Adrenal gland (tissue), 12 donors: ENCODE data around the gene ABCC11. TPM values are rescaled to one million over a fixed set of nuclear protein-coding genes. Genes with fewer than 3 reads are reported as not detected.
"Not testable (repeated sequence)": the region's sequence is repeated elsewhere in the genome, so short reads cannot be mapped to it uniquely, and the experiment has no call there.

Experiments used
- DNase-seq, 7 donors: peaks; one replicate each; pipeline ENCODE4 v3.0.0-alpha.2; 2019 to 2020
- H3K27ac ChIP-seq, 5 donors: fragments of 200-600 bp; sonication (generic) in 4 of 5; 1 replicate in 3 of 5; 2 replicates in 2 of 5; pipeline versions ENCODE4 v1.5.1 to v1.8.0; 2016 to 2020; ENCODE audit warnings: mild to moderate bottlenecking in 1 of 5
- H3K27me3 ChIP-seq: fragments of 200-600 bp; 2 replicates; pipeline ENCODE4 v1.8.0; 2021
- H3K36me3 ChIP-seq, 2 donors: fragments of 200-600 bp; replicated peaks in 1 of 2; 1 replicate in 1 of 2; 2 replicates in 1 of 2; pipeline versions ENCODE4 v1.5.1 to v1.8.0; 2018 to 2022
- H3K4me1 ChIP-seq, 2 donors: fragments of 200-600 bp; replicated peaks in 1 of 2; 1 replicate in 1 of 2; 2 replicates in 1 of 2; pipeline versions ENCODE4 v1.5.1 to v1.8.0; 2018 to 2021
- H3K4me3 ChIP-seq, 4 donors: fragments of 200-600 bp; sonication (generic) in 3 of 4; one replicate each; pipeline ENCODE4 v1.5.1; 2016 to 2018
- H3K9me3 ChIP-seq, 3 donors: fragments of 200-600 bp; sonication (generic) in 1 of 3; replicated peaks in 1 of 3; 1 replicate in 2 of 3; 2 replicates in 1 of 3; pipeline versions ENCODE4 v1.5.1 to v1.8.0; 2016 to 2021
- POLR2A ChIP-seq, 2 donors: fragments of 450-650 bp; IDR thresholded peaks; one replicate each; pipeline ENCODE4 v1.6.1; 2017; ENCODE audit warnings: antibody characterized with exemption in 2 of 2, mild to moderate bottlenecking in 2 of 2, moderate library complexity in 1 of 2
- WGBS, 4 donors: extraction: QIAGEN DNeasy Blood & Tissue Kit in 2 of 4; methylation state at CpG; one replicate each; pipeline versions ENCODE4 v1.1.5 to v1.1.7; 2013 to 2017; 5-methylcytosine and 5-hydroxymethylcytosine counted together
- intact Hi-C, 2 donors: fragments of 100-400 bp; cut with DNase I; formaldehyde crosslinking; loops; one replicate each; pipeline versions ENCODE4 v1.14.1 to v1.15.0; 2022 to 2023
- polyA plus RNA-seq, 3 donors: library from polyadenylated mRNA; stranded (reverse); fragments of 200-250 nt in 2 of 3; fragments of 350-450 nt in 1 of 3; fragmentation: Illumina TruSeq in 1 of 3; extraction: RNeasy Lipid Tissue Mini Kit (QIAGEN cat#74804) in 1 of 3; gene quantifications; one replicate each; pipeline ENCODE4 v1.2.3, GENCODE V29; 2013 to 2014
- total RNA-seq, 9 donors: library from RNA; depleted of rRNA in 4 of 9; stranded (reverse); fragments of >200 nt in 4 of 9; fragments of 120-200 nt in 1 of 9; fragmentation: NEBNext Ultra II Directional in 1 of 9; extraction: Animal tissue kit (Norgen Biotek cat#: 25700) in 1 of 9; gene quantifications; one replicate each; pipeline versions ENCODE4 v1.1.0 to v1.2.4, GENCODE V29; 2013 to 2023
- TF ChIP-seq, protein P1 (sequence below), 6 experiments: fragments of 450-650 bp in 4 of 6; fragments of 200-600 bp in 2 of 6; sonication (generic) in 1 of 6; IDR thresholded peaks; 1 replicate in 5 of 6; 2 replicates in 1 of 6; pipeline versions ENCODE4 v1.5.1 to v1.8.0; 2016 to 2021; ENCODE audit warnings: antibody characterized with exemption in 6 of 6, mild to moderate bottlenecking in 2 of 6, moderate library complexity in 1 of 6
- donor health status: healthy with polysubstance abuse.
- donor health status: Bipolar disorder and iron deficiency.
- donor health status: DM: yes; HTN: yes; CAD: no.
- donor health status: DM: no; HTN: no; CAD: no.
- donor health status: DM: no; HTN: no; CAD: no.
- donor health status: DM: yes; HTN: yes; CAD: no.

The ABCC11 gene
- total and polyA plus RNA-seq, 12 donors: 0.17 to 0.74 (median 0.27) TPM; not detected in 3

GRCh38 chr16:48244080-48244862 is 3.1 kb downstream of the ABCC11 start, which contains the start of gene LONP2:
Gene LONP2, plus strand, starts transcription at chr16:48244300. Its CDS starts 89 bp downstream, at chr16:48244389.
- Histone ChIP-seq H3K36me3 (no peaks in the 10 kb centered on the region), H3K27me3 (no peaks in the 10 kb centered on the region), H3K27ac (peak within 1 kb of the TSS; percentile 81 to 95 (median 88)), H3K4me3 (peak within 1 kb of the TSS; percentile 62 to 94 (median 86)), H3K4me1 (peaks cover 26 to 34% of the 10 kb centered on the region in 2 donors), H3K9me3 (no peaks in the 10 kb centered on the region)
- TF ChIP-seq POLR2A (IDR thresholded peaks at IDR 0.05): peak in 1 of 2 donors; percentile 64
- TF ChIP-seq, protein P1, sequence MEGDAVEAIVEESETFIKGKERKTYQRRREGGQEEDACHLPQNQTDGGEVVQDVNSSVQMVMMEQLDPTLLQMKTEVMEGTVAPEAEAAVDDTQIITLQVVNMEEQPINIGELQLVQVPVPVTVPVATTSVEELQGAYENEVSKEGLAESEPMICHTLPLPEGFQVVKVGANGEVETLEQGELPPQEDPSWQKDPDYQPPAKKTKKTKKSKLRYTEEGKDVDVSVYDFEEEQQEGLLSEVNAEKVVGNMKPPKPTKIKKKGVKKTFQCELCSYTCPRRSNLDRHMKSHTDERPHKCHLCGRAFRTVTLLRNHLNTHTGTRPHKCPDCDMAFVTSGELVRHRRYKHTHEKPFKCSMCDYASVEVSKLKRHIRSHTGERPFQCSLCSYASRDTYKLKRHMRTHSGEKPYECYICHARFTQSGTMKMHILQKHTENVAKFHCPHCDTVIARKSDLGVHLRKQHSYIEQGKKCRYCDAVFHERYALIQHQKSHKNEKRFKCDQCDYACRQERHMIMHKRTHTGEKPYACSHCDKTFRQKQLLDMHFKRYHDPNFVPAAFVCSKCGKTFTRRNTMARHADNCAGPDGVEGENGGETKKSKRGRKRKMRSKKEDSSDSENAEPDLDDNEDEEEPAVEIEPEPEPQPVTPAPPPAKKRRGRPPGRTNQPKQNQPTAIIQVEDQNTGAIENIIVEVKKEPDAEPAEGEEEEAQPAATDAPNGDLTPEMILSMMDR (IDR thresholded peaks at IDR 0.05): no peak
- WGBS, 4 donors: 0% methylated on average over 21 to 63 of the region's 63 CpGs
- intact Hi-C loops: no loop called here
- DNase-seq: peak; percentile 88 to 95 (median 91)

DNA sequence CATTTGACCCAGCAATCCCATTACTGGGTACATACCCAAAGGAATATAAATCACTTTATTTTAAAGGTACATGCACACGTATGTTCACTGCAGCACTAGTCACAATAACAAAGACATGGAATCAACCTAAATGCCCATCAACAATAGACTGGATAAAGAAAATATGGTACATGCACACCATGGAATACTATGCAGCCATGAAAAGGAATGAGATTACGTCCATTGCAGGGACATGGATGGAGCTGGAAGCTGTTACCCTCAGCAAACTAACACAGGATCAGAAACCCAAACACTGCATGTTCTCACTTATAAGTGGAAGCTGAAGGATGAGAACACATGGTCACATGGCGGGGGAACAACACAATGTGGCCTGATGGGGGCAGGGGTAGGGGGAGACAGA is 7.2 kb downstream of the ABCC11 start:
- WGBS, 4 donors: 88 to 95% (median 91%) methylated on average over 3 of the region's 3 CpGs
- intact Hi-C loops: not testable (repeated sequence)

GRCh38 chr16:48236286-48236685 is 11.1 kb downstream of the ABCC11 start:
- TF ChIP-seq POLR2A (IDR thresholded peaks at IDR 0.05): no peak
- TF ChIP-seq, protein P1 (IDR thresholded peaks at IDR 0.05): no peak
- H3K9me3 ChIP-seq: no peaks in the 10 kb centered on the region
- intact Hi-C loops: loop anchor here in 1 of 2 donors (10.0 kb wide), 2 partner anchors 309 to 389 kb away; no protein-coding TSS in a partner anchor

More for the DNA sequence above, 7.2 kb downstream of the ABCC11 start:
- DNase-seq, H3K27ac ChIP-seq, H3K4me3 ChIP-seq, H3K27me3 ChIP-seq, H3K36me3 ChIP-seq, H3K4me1 ChIP-seq, H3K9me3 ChIP-seq: not testable (repeated sequence)

DNA sequence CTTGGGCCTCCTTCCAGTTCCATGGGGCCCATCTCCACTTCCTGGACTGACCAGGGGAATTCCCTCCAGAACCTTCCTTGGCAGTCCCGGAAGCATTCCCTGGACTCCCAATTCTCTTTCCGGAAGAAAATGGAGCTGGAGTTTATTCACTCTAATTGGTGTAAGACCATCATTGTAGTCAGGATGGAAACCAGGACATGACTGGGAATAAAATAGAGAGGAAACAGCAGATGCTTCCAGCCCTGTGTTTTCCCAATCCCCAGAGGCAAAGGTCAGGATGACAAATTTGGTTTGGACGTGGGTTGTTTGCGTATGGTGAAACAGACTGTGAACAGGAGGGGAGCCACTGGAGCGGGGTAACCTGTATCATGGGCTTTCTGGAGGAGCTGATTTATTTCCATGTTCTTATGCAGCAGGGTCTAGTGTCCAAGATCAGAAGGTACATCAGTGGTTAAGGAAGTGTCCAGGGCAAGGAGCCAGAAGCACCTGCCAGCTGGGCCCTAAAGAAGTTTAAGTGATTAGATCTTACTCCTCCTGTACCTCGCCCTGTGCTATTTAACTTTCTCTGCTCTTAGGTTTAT is 11.7 kb downstream of the ABCC11 start:
- Histone ChIP-seq H3K4me1 (no peaks in the 10 kb centered on the region), H3K9me3 (no peaks in the 10 kb centered on the region), H3K36me3 (no peaks in the 10 kb centered on the region), H3K27me3 (no peaks in the 10 kb centered on the region), H3K27ac (no peak overlapping the region), H3K4me3 (no peak overlapping the region)
- no peak for TF ChIP-seq POLR2A (IDR thresholded peaks at IDR 0.05)
- TF ChIP-seq, protein P1 (IDR thresholded peaks at IDR 0.05): no peak
- intact Hi-C loops: loop anchor here in 1 of 2 donors (10.0 kb wide), 2 partner anchors 309 to 389 kb away; no protein-coding TSS in a partner anchor
- no peak for DNase-seq
- WGBS, 4 donors: 70 to 83% (median 75%) methylated on average over 6 of the region's 6 CpGs

More at GRCh38 chr16:48236286-48236685, 11.1 kb downstream of the ABCC11 start:
- Histone ChIP-seq H3K27ac (no peak overlapping the region), H3K4me3 (no peak overlapping the region), H3K36me3 (no peaks in the 10 kb centered on the region), H3K4me1 (no peaks in the 10 kb centered on the region), H3K27me3 (no peaks in the 10 kb centered on the region)
- no peak for DNase-seq
- 70 to 91% (median 87%) methylated on average over 1 of the region's 1 CpG for WGBS, 4 donors
